GM12872 (cell line): ENCODE data around the gene CNPY1.

Experiments used
- CTCF ChIP-seq: IDR thresholded peaks from 3 replicates; pipeline ENCODE4 v1.5.1; 2011; ENCODE audit warnings: low read depth, mild to moderate bottlenecking, low read length, moderate library complexity; ENCODE audit not compliant: insufficient read depth

CNPY1 gene

GRCh38 chr7:155508376-155509358 lies 37.7 kb downstream of the CNPY1 start:
- TF ChIP-seq CTCF: no peak

DNA sequence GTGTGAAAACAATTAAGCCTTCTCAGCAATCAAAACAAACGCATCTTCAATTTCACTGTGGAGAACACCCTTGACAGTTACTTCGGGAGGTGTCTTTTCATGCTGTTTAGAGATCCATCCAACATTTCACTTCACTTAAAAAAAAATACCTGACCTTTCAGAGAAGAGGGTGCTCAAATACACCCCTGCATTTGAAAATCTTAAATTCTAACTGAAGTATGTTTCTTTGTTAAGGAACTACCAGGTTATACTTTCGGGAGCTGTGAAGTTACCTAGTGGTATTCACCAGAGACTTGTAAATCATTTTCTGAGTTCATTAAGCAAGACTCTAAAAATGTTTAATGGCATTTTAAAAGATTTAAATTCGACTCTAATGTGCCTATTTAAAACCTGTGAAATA lies 38.8 kb downstream of the CNPY1 start:
- TF ChIP-seq CTCF: no peak

DNA sequence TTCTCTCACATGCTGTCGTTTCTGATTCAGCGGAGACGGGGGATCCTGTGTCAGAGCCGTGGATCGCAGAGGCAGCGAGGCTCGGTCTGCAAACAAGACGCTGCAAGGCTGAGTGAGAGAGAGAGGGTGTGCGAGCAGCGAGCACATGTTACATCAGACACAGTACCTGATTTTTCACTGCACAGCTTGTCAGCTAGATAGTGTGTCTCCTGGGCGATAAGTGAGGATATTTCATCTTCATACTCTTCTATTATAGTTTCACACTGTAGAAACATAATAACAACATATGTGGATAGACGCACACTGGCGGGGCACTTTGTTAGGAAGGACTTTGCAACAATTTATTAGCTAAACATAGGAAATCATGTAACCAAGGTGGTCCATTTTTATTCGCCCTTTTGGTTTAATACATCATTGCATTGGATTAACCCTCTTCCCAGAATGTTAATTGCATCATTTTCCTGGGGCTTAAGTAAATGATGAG lies 39.5 kb downstream of the CNPY1 start:
- no peak for TF ChIP-seq CTCF

GRCh38 chr7:155505422-155505793 lies 41.0 kb downstream of the CNPY1 start:
- TF ChIP-seq CTCF: no peak

GRCh38 chr7:155497149-155497901 lies 49.0 kb downstream of the CNPY1 start:
- TF ChIP-seq CTCF: no peak

DNA sequence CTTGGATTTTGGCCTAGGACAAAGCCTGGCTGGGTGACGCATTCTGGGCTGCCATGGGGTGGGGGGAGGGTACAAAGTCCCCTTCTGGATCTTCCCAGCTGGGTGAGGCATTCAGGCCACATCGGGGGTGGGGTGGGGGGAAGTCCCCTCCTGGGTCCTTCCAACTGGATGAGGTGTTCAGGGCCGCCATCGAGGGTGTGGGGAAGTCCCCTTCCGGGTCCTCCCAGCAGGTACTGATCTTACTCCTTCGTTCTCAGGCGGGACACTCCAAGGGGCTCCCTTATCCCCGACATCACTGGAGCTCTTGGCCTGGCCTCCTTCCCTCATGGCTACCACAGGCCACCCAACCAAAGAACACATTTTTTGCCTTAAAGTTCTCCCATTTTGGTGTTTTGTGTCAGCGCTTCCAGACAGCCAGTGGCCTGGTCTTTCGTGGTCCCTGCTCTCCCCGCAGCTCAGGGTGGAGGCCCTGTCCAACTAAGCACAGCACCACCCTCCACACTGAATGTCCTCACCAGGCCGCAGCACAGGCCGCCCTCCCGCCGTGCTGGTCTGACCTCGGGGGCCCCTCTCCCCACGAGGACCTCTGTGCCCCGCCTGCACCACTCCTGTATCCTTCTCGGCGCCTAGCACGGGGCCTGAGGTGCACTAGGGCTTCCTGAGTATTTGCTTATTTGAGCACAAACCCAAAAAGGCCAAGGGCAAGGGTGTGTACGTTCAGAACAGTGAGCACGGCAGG lies 49.9 kb downstream of the CNPY1 start:
- TF ChIP-seq CTCF: no peak
